ENCODE measurements around the gene DPYSL3.
A peak's percentile ranks its signal among the peaks of the same experiment; 100 is the strongest.

Gene DPYSL3

GRCh38 chr5:147407094-147407681 is 102.7 kb downstream of the DPYSL3 start:
- peak; percentile 71 for DNase-seq (ENCODE audit: low read depth)
- TF ChIP-seq CTCF (conservative IDR thresholded peaks at IDR 0.05; ENCODE audit: low read depth, low read length), result no peak
- no peak overlapping the region for H3K4me3 ChIP-seq (ENCODE audit: low read depth, low read length)

- DNase-seq (ENCODE audit: low read depth), result no peak
- H3K4me3 ChIP-seq (ENCODE audit: low read depth, low read length), result no peak overlapping the region
- no peak for TF ChIP-seq CTCF (conservative IDR thresholded peaks at IDR 0.05; ENCODE audit: low read depth, low read length)
Measured at GRCh38 chr5:147406636-147407035, 103.2 kb downstream of the DPYSL3 start.

- no peak for DNase-seq (ENCODE audit: low read depth)
- TF ChIP-seq CTCF (conservative IDR thresholded peaks at IDR 0.05; ENCODE audit: low read depth, low read length), result no peak
Measured at GRCh38 chr5:147404706-147405105, 105.2 kb downstream of the DPYSL3 start.

DNA sequence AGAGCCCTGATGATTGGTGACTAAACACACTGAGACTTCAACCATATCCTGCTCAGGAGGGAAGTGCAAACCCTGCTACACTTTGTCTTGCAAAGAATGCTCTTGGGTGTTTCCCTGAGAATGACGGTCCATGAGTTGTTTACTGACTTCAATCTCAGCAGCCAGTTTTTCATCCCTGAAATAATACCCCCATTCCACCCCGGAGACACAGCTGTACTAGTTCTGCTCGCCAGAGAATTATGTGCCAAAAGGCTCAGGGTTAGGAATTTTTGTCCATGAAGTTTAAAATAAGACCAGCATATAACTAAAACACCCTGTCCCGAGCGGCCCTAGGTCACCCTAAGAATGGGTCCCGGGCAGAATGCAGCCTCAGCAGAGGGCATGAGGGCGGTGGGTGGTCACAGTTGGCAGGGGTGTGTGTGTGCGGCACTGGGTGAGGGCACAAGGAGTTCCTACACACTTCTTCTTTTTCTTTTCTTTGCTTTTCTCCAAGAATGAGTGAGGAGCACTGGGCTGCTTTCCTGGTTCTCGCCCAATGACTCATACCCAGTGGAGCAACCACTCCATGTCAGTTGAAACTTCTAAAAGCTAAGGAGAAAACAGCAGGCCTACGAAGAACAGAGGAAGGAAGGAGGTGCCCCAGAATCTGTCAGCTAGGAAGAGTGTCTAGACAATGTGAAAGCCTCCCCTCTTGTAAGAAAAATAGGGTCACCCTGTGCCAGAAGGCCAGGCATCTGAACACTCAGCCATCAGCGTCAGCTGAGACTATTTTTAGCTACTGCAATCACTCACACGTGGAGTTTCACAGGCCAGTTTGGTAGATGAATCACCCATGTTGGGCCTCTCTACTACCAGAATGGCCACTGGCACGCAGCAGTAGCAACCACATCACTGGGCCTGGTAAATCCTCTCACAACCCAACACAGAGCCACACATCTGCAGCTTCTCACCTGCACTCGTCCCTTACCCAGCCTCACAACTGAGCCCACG is 105.9 kb downstream of the DPYSL3 start:
- DNase-seq (ENCODE audit: low read depth), result peak; percentile 97
- no peak overlapping the region for H3K4me3 ChIP-seq (ENCODE audit: low read depth, low read length)
- TF ChIP-seq CTCF (conservative IDR thresholded peaks at IDR 0.05; ENCODE audit: low read depth, low read length), result no peak

More at GRCh38 chr5:147404706-147405105, 105.2 kb downstream of the DPYSL3 start:
- no peak overlapping the region for H3K4me3 ChIP-seq (ENCODE audit: low read depth, low read length)

DNA sequence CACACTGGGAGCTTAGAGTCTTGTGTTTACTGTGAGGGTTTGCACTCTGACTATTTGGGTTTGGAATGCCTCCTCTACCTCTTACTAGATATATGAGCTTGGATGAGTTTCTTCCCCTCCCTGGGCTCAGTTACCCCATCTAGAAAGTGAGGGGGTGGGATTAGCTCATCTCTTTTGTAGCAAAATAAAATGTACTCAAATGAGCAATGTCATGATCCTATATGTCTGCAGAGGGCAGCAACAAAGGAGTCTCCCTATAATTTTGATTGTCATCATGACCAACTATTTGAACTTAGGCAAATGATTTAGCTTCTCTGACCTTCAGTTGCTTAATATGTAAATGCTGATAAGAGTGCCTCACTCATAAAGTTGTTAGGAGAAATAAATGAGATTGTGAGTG is 109.0 kb downstream of the DPYSL3 start:
- H3K4me3 ChIP-seq (ENCODE audit: low read depth, low read length), result no peak overlapping the region
- no peak for DNase-seq (ENCODE audit: low read depth)
- no peak for TF ChIP-seq CTCF (conservative IDR thresholded peaks at IDR 0.05; ENCODE audit: low read depth, low read length)

GRCh38 chr5:147400126-147400809 is 109.6 kb downstream of the DPYSL3 start:
- no peak for DNase-seq (ENCODE audit: low read depth)
- TF ChIP-seq CTCF (conservative IDR thresholded peaks at IDR 0.05; ENCODE audit: low read depth, low read length), result no peak
- H3K4me3 ChIP-seq (ENCODE audit: low read depth, low read length), result no peak overlapping the region

Data from choroid plexus epithelial cell (primary cell).